SK-N-SH treated with all-trans-retinoic acid at 6 μM for 48 hours (cell line): ENCODE results near the gene SH3BP5.

Experiments used
- ATAC-seq: fragments of 200-7000 bp; cut with Tn5 transposase; 3 replicates; pipeline ENCODE4 v1.9.1; 2020; ENCODE audit warnings: mild to moderate bottlenecking, moderate library complexity
- ARNTL ChIP-seq: fragments of 450-650 bp; formaldehyde crosslinking; IDR thresholded peaks from 2 replicates; pipeline ENCODE4 v1.5.0; 2020; ENCODE audit warnings: low read depth, mild to moderate bottlenecking, moderate library complexity, borderline replicate concordance
- OSR1 ChIP-seq: fragments of 250-450 bp; sonication (Bioruptor Pico); IDR thresholded peaks from 2 replicates; pipeline ENCODE4 v1.8.0; 2022; ENCODE audit warnings: moderate library complexity, mild to moderate bottlenecking, inconsistent platforms
- PPARA ChIP-seq: fragments of 250-450 bp; sonication (Bioruptor Pico); IDR thresholded peaks from 2 replicates; pipeline ENCODE4 v1.5.0; 2020; ENCODE audit warnings: mild to moderate bottlenecking, borderline replicate concordance
- SNAI2 ChIP-seq: fragments of 250-450 bp; sonication (Bioruptor Pico); IDR thresholded peaks from 2 replicates; pipeline ENCODE4 v1.5.0; 2020; ENCODE audit warnings: mild to moderate bottlenecking, moderate library complexity
- ZFP3 ChIP-seq: fragments of 250-450 bp; sonication (Bioruptor Pico); IDR thresholded peaks from 2 replicates; pipeline ENCODE4 v1.5.0; 2020; ENCODE audit warnings: mild to moderate bottlenecking, moderate library complexity
- ZFP30 ChIP-seq: fragments of 450-650 bp; formaldehyde crosslinking; IDR thresholded peaks from 2 replicates; pipeline ENCODE4 v1.5.0; 2022; ENCODE audit warnings: mild to moderate bottlenecking, moderate library complexity
- ZNF565 ChIP-seq: fragments of 450-650 bp; formaldehyde crosslinking; conservative IDR thresholded peaks from 2 replicates; pipeline ENCODE4 v1.5.0; 2020; ENCODE audit warnings: low read depth, mild to moderate bottlenecking, moderate library complexity
- TF ChIP-seq, protein P1 (sequence below): fragments of 250-450 bp; sonication (Bioruptor Pico); IDR thresholded peaks from 2 replicates; pipeline ENCODE4 v1.8.0; 2021; ENCODE audit warnings: low read depth, mild to moderate bottlenecking, moderate library complexity, borderline replicate concordance
- TF ChIP-seq, protein P2 (sequence below): fragments of 250-450 bp; sonication (Bioruptor Pico); IDR thresholded peaks from 2 replicates; pipeline ENCODE4 v1.5.0; 2020; ENCODE audit warnings: mild to moderate bottlenecking, moderate library complexity
- TF ChIP-seq, protein P3 (sequence below): fragments of 250-450 bp; sonication (Bioruptor Pico); IDR thresholded peaks from 2 replicates; pipeline ENCODE4 v1.5.1; 2020; ENCODE audit warnings: low read depth, mild to moderate bottlenecking, moderate library complexity

The SH3BP5 gene

DNA sequence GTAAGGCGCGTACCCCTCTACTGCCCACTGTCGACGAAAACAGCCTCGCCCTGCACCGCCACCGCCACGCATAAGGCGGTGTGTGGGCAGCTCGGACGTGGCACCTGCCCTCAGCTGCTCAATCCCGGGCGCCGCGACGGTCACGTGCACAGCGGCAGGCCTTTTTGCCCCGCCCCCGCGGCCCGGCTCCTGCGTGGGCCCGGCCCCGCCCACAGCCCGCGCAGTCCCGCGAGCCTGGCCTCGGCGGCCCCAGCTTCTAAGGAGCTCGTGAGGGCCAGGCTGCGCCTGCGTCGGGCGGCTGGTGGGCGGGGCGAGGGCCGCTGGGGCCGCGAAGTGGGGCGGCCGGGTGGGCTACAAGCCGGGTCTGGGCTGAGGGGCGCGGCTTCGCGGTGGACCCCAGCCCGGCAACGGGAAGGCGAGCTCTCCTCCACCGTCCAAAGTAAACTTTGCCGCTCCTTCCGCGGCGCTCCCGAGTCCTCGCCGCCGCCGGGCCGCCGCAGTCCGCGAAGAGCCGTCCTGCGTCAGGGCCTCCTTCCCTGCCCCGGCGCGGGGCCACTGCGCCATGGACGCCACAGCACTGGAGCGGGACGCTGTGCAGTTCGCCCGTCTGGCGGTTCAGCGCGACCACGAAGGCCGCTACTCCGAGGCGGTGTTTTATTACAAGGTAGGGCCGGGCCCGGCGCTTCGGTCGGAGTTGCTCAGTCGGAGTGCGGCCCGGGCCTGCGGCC, 126.3 kb downstream of the SH3BP5 start, which contains the start of gene CAPN7:
Gene CAPN7 (plus strand): TSS at position 313 of the 728 bp plus-strand sequence. CDS start 250 bp downstream, at position 563.
- TF ChIP-seq ZFP30 (CRISPR knock-in tag) (no peak), ZFP3 (CRISPR knock-in tag) (0 out of 2 replicates have a peak, but pooled peaks have one; percentile 23), SNAI2 (CRISPR knock-in tag) (0 out of 2 replicates have a peak, but pooled peaks have one; percentile 33)
- TF ChIP-seq, all 23 proteins: peak for 2
- peak; percentile 95 for ATAC-seq

DNA sequence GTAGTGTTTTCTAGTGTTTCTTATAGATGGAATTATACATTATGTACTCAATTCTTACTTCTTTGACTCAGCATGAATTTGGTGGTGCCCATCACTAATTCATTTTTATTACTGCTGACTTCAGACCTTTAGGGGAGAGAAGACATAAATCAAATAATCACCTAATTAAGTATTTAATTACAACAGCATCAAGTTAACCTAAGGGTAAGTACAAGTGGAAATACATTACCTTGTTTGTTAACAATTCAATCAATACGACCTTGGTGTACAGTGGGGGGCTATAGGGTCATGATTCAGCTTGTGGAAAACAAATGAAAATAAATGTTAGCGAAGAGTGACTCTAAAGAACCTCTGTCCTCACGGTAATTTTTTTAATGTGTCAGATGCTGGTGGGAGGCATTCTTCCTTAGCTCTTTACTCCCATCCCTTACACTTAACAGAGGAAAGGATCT, 126.9 kb downstream of the SH3BP5 start:
- no peak for ATAC-seq
- TF ChIP-seq SNAI2 (CRISPR knock-in tag) = no peak
- TF ChIP-seq, protein P1, sequence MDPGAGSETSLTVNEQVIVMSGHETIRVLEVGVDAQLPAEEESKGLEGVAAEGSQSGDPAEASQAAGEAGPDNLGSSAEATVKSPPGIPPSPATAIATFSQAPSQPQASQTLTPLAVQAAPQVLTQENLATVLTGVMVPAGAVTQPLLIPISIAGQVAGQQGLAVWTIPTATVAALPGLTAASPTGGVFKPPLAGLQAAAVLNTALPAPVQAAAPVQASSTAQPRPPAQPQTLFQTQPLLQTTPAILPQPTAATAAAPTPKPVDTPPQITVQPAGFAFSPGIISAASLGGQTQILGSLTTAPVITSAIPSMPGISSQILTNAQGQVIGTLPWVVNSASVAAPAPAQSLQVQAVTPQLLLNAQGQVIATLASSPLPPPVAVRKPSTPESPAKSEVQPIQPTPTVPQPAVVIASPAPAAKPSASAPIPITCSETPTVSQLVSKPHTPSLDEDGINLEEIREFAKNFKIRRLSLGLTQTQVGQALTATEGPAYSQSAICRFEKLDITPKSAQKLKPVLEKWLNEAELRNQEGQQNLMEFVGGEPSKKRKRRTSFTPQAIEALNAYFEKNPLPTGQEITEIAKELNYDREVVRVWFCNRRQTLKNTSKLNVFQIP (CRISPR knock-in tag) = no peak
- no peak for TF ChIP-seq PPARA (CRISPR knock-in tag)
- TF ChIP-seq ZFP30 (CRISPR knock-in tag) = no peak
- TF ChIP-seq ZFP3 (CRISPR knock-in tag) = no peak
- no peak for TF ChIP-seq ARNTL (CRISPR knock-in tag)
- TF ChIP-seq, protein P2, sequence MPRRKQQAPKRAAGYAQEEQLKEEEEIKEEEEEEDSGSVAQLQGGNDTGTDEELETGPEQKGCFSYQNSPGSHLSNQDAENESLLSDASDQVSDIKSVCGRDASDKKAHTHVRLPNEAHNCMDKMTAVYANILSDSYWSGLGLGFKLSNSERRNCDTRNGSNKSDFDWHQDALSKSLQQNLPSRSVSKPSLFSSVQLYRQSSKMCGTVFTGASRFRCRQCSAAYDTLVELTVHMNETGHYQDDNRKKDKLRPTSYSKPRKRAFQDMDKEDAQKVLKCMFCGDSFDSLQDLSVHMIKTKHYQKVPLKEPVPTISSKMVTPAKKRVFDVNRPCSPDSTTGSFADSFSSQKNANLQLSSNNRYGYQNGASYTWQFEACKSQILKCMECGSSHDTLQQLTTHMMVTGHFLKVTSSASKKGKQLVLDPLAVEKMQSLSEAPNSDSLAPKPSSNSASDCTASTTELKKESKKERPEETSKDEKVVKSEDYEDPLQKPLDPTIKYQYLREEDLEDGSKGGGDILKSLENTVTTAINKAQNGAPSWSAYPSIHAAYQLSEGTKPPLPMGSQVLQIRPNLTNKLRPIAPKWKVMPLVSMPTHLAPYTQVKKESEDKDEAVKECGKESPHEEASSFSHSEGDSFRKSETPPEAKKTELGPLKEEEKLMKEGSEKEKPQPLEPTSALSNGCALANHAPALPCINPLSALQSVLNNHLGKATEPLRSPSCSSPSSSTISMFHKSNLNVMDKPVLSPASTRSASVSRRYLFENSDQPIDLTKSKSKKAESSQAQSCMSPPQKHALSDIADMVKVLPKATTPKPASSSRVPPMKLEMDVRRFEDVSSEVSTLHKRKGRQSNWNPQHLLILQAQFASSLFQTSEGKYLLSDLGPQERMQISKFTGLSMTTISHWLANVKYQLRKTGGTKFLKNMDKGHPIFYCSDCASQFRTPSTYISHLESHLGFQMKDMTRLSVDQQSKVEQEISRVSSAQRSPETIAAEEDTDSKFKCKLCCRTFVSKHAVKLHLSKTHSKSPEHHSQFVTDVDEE (CRISPR knock-in tag) = no peak
- no peak for TF ChIP-seq OSR1 (CRISPR knock-in tag)
- TF ChIP-seq ZNF565 (CRISPR knock-in tag) = no peak
- TF ChIP-seq, protein P3, sequence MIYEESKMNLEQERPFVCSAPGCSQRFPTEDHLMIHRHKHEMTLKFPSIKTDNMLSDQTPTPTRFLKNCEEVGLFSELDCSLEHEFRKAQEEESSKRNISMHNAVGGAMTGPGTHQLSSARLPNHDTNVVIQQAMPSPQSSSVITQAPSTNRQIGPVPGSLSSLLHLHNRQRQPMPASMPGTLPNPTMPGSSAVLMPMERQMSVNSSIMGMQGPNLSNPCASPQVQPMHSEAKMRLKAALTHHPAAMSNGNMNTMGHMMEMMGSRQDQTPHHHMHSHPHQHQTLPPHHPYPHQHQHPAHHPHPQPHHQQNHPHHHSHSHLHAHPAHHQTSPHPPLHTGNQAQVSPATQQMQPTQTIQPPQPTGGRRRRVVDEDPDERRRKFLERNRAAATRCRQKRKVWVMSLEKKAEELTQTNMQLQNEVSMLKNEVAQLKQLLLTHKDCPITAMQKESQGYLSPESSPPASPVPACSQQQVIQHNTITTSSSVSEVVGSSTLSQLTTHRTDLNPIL (CRISPR knock-in tag) = no peak
